GM19240 (cell line): Measurements from ENCODE around the gene RIN3.
A peak's percentile ranks its signal among the peaks of the same experiment; 100 is the strongest.

Experiments used
- DNase-seq: peaks from one replicate; pipeline ENCODE4 v3.0.0; 2011; ENCODE audit warnings: low spot score; ENCODE audit not compliant: insufficient read length

RIN3 gene

DNA sequence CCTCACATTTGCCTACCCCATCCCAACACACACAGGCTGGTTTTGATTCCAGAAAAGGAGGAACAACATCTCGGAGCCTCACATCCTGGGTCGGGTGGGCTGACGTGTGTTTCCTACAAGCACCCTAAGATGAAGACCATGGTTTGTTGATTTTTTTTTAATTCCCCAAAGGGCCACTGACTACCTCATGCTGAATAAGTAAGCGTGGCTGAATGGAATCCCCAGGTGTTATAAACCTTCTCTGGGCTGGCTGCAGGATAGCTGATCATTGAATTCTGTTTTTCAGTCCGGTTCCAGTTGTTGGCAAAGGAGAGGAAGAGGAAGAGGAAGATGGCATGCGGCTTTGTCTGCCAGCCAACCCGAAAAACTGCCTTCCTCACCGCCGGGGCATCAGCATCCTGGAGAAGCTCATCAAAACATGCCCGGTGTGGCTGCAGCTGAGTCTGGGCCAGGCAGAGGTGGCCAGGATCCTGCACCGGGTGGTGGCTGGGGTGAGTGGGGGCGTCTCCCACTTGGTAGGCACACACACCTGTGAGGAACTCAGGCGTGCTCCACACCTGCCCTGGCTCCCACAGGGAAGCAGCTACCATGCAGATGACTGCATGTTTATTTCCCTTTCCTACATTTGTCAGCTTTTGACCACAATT is 42.0 kb downstream of the RIN3 start:
- DNase-seq = no peak

DNA sequence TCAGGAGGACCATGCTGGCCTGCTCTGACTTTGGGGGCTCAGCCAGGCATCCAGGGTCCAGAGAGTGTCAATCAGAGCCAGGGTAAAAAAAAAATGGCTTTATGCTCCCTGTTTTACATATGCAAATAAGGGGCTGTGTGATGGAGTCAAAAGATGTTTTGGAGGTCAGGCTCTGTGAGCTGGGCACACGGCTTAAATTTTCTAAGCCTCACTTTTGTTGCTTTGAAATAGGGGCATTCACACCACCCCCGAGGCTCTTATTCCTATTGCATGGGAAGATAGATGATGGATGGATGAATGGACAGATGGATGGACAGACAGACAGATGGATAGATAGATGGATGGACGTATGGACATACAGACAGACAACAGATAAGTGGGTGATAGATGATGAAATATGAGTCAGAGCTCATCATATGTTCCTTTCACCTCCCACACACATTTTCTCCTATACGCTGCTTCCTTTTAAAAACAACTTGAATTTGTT is 42.7 kb downstream of the RIN3 start:
- DNase-seq = no peak

DNA sequence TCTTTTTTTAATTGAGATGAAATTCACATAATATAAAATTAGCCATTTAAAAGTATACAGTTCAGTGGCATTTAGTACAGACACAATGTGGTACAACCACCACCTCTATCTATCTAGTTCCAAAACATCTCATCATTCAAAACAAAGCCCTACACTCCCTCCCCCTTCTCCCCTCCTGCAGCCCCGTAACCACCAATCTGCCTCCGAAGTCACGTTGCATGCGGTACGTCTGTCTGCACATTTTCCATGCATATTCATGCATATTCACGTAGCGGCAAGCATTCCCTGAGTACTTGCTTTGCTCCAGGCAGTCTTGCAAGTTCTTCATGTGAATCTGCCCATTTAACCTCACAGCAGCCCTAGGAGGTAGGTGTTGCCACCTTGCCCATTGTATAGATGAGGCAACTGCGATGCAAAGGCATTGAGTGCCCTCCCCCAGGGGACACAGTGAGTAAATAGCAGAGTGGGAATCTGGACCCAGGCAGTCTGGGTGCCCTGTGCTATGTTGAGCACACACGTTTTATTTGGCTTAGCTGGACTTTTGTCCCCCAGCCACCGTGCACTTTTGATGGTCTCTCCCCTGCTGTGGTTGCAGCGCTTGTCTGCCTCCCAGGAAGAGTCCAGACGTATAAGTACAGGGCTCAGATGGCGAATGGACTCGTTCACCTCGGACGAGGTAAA is 43.4 kb downstream of the RIN3 start:
- DNase-seq = no peak

DNA sequence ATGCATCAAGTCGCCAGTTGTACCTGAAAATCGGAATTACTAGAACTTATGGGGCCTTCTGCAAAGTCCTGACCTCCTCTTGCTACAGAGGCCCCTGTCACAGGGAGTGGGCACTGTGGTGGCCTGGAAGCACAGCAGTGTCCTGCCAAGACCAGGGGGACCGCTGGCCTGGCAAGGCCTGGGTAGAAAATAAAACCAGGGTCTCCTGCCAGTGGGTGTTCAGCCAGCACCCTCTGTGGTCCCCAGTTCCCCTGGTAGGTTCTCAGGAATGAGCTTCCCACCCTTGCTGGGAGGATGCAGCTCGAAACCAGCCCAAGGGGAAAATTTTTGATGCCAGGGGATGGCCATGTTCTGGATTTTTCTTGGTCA is 43.9 kb downstream of the RIN3 start:
- no peak for DNase-seq

DNA sequence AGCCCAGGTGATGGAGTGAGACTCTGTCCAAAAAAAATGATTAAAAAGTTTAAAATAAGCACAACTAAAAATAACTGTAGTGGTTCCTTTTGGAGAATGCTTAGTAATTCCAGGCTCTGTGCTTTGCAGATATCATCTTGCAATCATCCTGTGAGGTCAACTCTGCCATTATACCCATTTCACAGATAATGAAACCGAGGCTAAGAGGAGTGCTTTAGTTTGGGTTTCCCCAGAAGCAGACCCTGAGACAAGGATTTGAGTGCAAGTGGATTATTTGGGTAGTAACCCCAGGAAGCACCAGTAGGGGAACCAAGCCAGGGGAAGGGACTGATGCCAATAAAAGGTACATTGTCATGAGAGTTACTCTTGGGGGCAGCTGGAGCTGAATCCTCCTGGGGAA is 44.7 kb downstream of the RIN3 start:
- no peak for DNase-seq

DNA sequence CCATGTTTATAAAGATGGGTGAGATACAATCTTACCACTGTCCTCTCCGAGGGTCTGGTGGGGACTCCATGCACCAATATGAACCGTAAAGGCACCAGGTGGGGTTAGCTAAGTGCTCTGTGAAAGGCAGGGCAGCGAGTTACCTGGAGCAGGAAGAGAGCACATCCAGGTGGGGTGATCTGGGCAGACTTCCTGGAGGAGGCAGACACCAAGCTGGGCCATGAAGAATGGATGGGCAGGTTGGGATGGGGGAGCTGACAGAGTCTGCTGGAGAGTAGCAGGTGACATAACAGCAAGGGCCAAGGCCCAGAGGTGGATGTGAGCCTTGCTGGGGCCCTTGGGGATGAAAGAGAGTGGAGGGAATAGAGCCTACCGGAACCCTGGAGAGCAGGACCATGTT is 45.9 kb downstream of the RIN3 start:
- no peak for DNase-seq

DNA sequence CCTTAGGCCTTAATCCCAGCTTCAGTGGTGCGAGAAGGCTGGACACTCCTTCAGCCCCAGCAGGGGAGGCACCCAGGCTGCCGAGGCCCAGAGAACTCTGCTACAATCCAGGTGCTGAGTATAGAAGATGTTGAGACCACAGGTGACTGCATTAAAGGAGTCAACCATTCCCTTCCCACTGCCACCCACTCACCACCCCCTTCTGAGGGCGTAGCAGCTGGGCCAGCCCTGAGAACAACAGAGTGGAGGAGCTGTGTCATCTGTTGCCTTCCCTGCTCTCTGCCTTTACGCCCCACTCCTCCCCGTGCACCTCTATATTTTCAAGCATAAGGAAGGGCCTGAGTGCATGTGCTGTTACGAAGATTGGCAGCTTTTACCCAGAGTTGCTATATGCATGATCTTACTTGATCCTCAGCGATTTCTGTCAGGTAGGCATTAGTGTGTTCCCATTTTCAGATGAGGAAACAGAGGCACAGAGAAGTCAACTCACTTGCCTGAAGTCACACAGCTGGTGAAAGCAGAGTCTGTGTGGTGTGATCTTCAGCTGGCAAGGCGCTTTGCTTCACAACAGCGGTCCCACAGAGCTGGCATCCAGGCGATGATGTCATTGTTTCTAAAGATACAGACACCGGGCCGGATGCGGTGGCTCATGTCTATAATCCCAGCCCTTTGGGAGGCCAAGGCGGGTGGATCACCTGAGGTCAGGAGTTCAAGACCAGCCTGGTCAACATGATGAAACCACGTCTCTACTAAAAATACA is 46.7 kb downstream of the RIN3 start:
- DNase-seq = no peak

DNA sequence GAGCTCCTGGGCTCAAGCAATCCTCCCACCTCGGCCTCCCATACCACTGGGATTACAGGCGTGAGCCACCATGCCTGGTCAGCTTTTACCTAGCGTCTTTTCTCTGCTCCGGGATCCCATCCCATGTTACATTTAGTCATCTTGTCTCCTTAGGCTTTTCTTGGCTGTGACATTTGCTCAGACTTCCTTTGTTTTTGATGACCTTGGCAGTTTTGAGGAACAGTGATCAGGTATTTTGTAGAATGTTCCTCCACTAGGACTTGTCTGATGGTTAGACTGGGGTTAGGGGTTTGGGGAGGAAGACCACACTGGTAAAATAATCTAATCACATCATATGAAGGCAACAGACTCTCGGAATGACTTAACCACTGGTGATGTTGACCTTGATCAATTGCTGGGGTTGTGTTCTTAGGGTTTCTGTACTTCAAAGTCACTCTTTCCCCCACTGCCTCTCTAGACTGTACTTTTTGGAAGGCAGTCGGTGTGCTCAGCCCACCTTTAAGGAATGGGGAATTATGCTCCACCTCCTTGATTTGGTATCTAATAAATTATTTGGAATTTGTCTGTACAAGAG is 48.4 kb downstream of the RIN3 start:
- no peak for DNase-seq

DNA sequence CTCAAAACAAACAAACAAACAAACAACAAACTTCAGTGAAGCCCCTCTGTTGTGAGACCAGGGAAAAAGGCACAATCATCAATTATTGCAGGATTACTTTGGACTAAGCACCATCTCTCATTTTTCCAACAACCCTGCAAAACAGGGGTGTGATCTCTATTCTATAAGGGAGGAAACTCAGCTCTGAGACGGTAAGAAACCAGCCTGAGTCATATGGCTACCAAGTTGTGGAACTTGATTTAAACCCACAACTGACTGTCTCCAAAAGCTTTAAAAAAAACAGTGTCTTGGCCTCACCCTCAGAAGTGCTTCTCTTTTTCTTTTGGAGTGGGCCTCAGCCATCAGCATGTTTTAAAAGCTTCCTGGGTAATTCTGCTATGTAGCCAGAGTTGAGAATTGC is 49.8 kb downstream of the RIN3 start:
- DNase-seq = no peak

DNA sequence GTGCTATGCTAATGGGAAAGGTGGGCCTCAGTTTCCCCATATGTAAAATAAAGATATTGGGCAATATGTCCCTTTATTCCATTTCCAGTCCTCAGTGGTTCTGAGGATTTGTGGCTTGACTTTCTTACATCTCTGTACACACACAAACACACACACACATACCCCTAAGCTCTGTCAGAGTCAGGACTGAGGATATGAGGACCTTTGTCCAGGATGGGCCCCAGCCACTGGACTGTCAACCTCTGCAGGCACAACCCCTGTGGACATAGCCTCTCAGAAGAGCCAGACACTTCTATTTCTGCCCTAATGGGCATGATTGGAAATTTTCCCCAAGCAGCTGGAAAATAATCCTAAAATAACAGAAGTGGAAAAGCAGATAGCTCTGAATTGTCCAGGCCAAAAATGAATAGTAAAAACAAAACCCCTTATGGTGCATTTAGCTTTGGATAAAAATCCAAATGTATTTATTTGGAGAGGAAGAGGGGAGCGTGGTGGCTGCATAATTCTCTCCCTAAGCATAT is 50.2 kb downstream of the RIN3 start:
- no peak for DNase-seq

DNA sequence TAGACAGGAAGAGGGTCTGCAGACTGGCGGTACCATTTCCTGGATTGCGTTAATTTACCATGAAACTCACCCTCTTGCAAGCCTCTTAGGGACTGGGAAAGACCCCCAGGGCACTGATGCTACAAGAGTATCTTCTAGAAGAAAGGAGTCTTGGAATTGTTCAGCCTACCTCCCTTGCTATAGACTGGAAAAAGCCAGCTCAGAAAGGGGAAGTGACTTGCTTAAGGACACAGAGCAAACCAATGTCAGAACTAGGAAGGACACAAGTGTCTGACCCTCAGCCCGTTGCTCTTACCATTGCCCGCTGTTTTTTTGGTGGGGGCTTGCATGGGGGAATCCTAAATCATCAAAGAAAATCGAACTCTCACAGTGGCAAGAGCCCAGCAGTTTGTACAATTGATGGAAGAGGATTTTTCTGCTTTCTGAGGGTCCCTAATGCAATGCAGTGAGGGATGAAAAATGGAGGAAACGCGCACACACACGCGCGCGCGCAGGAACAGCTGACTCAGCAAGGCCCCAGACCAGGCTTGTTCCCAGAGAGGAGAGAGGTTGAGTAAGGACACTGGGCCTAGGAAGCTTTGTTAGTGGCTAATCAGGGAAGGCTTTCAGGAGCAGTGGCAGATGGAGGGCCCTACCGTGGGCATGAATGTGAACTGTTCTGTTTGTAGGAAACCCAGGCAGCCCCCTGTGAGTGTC is 50.9 kb downstream of the RIN3 start:
- DNase-seq = no peak

DNA sequence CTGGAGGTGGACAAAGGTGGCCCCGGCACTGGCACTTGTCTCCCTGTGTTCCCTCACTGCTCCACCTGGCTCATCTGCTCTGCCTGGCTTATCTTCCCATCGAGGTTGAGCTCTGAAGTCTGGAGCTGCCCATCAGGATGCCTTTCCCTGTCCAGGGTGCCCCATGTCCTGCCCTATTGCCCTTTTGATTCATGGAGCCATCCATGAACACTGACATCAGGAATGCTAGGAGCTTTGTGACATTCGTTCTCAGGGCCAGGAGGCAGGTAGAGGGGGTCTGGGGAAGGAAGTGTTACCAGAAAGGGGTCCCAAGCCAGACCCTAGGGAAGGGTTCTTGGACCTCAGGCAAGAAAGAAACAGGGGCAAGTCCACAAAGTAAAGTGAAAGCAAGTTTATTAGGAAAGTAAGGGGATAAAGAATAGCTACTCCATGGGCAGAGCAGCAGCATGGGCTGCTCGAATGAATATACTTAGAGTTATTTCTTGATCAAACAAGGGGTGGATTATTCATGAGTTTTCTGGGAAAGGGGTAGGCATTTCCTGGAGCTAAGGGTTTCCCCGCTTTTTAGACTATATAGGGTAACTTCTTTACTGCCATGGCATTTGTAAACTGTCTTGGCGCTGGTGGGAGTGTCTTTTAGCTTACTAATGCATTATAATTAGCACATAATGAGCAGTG is 51.6 kb downstream of the RIN3 start:
- no peak for DNase-seq

DNA sequence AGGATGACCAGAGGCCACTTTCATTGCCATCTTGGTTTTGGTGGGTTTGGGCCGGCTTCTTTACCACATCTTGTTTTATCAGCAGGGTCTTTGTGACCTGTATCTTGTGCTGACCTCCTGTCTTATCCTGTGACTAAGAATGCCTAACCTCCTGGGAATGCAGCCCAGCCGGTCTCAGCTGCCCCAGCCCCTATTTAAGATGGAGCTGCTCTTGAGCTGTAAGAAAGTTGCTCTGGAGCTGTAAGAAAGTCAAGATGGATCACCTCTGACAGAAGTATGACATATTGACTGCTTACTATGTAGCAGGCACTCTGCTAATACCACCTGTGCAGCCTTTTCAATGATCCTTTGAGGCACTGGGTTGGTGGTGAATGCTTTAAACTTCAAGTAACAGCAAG is 52.1 kb downstream of the RIN3 start:
- DNase-seq = no peak

DNA sequence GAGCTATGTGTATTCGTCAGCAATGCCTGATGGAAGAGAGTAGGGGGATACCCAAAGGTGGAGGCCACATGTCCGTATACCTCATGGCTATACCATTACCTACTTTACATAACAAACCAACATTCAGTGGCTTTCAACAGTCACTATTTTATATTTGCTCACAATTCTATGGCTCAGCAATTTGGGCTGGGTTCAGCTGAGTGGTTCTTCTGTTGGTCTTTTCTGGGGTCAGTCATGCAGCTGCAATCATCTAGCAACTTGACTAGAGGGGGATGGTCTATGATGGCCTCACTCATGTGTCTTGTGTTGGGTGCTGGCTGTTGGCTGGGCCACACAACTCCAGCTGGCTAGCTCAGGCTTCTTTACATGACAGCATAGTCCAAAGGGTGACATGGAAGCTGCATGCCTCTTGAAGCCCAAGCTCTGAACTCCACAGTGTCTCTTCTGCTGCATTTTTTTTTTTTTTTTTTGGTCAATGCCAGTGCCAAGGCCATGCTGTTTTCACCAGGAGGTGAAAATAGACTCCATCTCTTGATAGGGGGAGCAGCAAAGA is 53.7 kb downstream of the RIN3 start:
- no peak for DNase-seq

DNA sequence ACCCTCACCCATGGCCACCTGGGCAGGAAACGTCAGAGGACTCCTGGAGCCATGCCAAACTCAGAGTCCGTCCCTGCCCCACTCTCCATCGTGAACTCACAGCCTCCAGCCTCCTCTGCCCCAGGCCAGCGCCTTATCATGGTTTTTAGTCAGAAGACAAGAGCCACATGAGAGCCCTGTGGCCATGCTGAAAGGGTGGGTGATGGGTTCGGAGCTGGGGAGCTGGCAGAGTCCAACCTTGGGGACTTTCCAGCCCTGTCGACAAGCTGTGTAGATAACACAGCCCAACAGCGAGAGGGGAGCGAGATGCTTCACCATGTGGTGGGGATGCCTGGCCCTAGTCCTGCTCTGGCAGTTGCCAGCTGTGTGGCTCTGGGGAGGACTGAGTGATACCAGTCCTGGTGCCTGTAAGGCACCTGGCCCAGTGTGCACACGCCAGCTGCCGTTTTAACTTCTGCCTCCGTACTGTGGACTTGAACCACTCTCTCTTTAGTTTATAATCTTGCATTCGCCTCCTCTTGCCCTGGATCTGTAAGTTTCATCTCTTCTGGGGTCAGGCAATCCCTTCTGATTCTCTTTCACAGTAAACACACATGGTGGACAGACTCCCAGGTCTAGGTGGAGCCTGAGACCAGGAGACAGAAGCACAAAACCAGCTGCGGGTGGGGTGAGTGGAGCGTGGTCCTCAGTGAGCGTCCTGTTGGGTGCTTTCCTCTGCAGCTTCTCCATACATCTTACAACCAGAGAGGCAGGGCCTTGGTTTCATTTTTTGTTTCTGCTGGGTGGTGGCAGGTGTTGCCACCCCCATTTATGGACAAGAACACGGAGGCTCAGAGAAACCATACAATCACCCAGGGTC is 55.3 kb downstream of the RIN3 start:
- DNase-seq = peak; percentile 61

DNA sequence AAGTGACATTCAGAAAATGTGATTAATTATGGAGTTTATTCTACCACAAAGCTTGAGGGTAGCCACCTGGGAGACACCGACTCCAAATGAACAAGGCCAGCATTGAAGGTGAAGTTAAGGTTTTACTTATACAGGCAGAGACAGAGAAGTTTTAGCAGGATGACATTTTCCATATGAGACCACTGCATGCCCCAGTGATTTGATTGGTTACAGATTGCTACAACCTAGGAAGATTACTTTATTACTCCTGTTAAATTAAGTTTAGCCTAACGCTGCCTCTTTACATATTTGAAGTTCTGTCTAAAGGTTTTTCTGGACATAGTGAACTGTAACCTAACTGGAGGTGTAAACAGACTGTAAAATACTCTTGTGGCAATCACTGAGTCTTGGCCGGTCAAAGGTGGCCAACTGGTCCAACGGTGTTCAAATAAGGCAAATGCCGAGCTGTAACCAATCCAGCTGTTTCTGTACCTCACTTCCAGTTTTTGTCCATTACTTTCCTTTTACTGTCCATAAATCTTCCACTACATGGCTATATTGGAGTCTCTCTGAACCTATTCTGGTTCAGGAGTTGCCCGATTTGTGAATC is 57.2 kb downstream of the RIN3 start:
- DNase-seq = no peak

DNA sequence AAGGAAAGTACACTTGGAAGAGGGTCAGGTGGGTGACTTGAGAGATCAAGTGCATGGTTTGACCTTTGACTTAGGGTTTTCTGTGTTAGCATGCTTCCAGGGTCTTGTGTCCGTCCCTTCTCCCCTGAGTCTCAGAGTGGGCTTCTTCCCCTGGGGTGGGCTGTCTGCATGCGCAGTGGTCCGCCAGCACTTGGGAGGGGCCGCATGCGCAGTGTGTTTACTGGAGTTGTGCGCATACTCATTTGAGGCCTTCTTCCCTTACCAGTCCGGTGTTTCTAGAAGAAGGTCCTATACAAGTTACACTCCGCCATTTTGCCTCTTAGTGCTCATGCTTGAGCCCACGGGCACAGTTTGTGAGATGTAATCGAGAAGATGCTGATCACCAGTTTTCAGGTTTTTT is 58.5 kb downstream of the RIN3 start:
- DNase-seq = no peak

DNA sequence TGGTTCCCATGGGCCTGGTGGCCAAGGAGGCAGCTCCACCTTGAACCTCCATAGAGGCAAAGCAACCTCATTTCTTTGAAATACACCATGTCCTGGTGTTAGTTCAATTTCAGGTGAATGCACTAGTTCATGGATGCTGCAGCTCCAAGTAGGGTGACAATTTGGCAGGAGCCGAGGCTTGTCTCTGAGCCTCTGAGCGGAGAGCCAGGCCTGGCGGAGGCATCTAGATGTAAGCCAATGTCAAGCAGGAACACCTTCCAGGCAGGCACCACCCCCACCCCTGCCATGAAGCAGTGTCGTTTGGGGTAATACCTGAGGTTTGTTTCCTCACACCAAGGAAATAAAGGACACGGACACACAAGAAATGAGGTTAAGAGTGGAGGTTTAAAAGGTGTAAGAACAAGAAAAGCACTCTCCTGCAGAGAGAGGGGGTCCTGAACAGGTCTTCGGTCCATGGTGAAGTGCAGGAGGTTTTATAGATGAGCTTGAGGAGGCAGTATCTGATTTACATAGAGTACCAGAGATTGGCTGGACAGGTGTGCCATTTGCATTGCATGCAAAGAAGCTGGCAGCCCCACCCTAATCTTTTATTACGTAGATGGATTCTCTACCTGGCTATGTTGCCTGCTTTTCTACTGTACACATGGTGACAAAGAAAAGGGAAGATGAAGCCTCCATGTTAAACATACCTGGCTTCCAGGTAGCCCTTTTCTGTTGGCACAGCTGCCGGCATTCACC is 60.3 kb downstream of the RIN3 start:
- no peak for DNase-seq
